VCaP (cell line): ENCODE measurements around the gene SEMA5B.
A peak's percentile ranks its signal among the peaks of the same experiment; 100 is the strongest.

Experiments
- H3K27ac ChIP-seq: fragments of 450-650 bp; 2 replicates; pipeline ENCODE4 v1.5.1; 2017
- TF ChIP-seq, protein P1 (sequence below): fragments of 450-650 bp; conservative IDR thresholded peaks from 2 replicates; pipeline ENCODE4 v1.5.1; 2017; ENCODE audit warnings: mild to moderate bottlenecking, moderate library complexity

Gene SEMA5B

DNA sequence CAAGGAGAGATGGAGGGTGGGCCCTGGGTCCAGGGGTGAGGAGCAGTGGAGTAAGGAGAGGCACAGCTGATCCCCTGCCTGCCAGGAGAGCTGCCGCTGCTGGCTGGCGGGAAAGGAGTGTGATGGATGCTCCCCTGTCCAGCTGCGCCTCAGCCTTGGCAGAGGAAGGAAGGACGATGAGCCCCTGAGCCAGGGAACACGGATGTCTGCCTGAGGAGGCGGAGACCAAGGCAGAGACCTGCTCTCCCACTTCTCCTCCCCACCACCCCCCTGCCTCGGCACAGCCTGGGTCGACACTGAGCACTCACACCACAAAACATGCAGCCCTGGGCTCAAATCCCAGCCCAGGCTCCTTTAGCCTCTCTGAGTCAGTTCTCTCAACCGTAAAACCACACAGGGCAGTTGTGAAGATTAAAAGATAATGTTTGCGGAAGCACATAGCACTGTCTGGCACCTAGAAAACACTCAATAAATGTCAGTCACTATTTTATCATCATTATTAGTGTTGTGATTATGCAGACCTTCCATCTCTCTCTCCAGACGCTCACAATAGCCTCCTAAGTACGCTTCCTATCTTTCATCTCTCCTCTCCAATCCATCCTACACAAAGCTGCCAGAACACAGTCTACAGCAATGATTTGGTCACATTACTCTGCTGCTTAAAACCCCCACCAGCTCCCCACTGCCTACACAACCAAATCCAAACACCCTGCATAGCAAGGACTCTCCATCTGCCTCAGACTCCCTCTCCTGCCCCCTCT lies 52.2 kb downstream of the SEMA5B start:
- H3K27ac ChIP-seq: peak overlapping the region; percentile 61
- TF ChIP-seq, protein P1, sequence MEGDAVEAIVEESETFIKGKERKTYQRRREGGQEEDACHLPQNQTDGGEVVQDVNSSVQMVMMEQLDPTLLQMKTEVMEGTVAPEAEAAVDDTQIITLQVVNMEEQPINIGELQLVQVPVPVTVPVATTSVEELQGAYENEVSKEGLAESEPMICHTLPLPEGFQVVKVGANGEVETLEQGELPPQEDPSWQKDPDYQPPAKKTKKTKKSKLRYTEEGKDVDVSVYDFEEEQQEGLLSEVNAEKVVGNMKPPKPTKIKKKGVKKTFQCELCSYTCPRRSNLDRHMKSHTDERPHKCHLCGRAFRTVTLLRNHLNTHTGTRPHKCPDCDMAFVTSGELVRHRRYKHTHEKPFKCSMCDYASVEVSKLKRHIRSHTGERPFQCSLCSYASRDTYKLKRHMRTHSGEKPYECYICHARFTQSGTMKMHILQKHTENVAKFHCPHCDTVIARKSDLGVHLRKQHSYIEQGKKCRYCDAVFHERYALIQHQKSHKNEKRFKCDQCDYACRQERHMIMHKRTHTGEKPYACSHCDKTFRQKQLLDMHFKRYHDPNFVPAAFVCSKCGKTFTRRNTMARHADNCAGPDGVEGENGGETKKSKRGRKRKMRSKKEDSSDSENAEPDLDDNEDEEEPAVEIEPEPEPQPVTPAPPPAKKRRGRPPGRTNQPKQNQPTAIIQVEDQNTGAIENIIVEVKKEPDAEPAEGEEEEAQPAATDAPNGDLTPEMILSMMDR: no peak

GRCh38 chr3:122974764-122975162 lies 52.8 kb downstream of the SEMA5B start:
- TF ChIP-seq, protein P1: no peak
- peak overlapping the region; percentile 61 for H3K27ac ChIP-seq

DNA sequence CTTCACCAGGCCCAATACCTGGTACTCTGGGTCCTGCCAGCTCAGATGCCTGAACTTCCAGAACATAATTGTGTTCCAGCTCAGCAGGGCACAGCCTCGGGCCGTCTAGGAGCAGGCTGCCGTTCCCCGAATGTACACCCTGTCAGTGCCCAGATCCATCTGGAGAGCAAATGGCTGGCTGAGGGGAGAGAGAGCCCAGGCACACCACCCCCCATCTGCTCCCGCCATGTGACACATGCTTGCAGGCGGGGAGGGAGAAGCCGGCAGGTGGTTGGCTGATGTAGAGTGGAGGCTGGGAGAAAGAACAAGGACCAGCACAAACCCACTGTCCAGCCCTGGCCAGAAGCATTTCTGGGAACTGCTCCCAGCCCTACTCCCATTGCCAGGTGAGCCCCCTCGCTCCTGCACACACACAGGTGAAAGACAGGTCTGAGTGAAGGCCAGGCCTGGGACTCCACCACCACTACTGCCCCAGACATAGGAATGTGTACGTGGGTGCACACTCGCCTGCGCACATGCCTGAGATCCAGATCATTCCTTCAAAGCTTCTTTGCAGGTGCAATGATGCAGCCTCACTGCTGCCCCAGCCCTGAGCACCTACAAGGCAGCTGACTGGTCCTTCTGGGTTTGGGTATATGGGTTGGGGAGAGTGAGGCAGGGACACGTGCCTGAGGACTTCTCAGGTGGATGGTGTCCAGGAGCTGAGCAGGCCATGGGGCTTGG lies 53.5 kb downstream of the SEMA5B start:
- TF ChIP-seq, protein P1: no peak
- H3K27ac ChIP-seq: no peak overlapping the region; the same call in 1 of the 2 replicates

DNA sequence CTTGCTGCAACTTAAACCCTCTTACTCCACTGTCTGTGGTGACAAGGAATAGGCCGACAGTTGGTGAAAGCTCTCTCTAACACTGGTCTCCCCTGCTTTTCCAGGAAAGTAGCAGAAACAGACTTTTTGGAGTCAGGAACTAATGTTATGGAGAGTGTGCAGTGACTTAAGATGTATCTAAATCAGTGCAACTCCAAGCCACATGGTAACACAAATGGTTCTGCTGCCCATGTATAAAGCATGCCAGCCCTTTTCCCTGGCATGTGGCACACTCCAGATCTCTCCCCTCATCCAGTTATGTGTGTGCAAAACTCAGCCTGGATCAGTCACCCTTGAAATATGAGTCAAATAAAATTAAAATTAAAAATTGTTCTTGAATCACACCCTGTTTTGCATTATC lies 55.4 kb downstream of the SEMA5B start:
- H3K27ac ChIP-seq: no peak overlapping the region
- TF ChIP-seq, protein P1: no peak

GRCh38 chr3:122969585-122970469 lies 57.7 kb downstream of the SEMA5B start:
- TF ChIP-seq, protein P1: no peak

GRCh38 chr3:122967765-122968164 lies 59.8 kb downstream of the SEMA5B start:
- TF ChIP-seq, protein P1: no peak
- H3K27ac ChIP-seq: no peak overlapping the region

More at GRCh38 chr3:122969585-122970469, 57.7 kb downstream of the SEMA5B start:
- H3K27ac ChIP-seq: no peak overlapping the region

DNA sequence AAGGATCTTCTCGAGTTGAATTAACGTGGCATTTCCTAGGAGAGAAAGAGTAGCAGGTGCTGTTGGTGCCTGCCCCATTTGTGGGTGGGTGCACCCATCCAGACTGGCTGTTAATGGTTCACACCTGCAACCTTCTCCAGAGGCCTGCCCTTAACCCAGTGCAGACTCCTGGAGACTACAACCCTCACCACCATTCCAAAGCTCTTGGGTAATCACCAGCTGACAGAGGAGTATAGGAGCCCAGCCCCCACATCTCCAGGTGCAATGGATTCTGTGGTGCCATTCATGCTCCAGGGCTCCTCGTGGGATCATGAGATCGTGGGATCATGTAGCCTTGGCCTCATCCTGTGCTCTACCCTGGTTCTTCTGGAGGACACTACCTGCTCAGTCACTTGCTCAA lies 60.2 kb downstream of the SEMA5B start:
- H3K27ac ChIP-seq: no peak overlapping the region
- TF ChIP-seq, protein P1: no peak
